HG02970 (cell line): Measurements from ENCODE around the gene LYZ.

ENCODE experiments used
- ATAC-seq: cut with Tn5 transposase; IDR thresholded peaks from one replicate; pipeline ENCODE4 v1.9.1; 2021; ENCODE audit warnings: mild to moderate bottlenecking, moderate library complexity, moderate number of reproducible peaks; ENCODE audit not compliant: unreplicated experiment, low FRiP score

LYZ gene

GRCh38 chr12:69338120-69338859 is 9.9 kb upstream of the LYZ start:
- no peak for ATAC-seq

DNA sequence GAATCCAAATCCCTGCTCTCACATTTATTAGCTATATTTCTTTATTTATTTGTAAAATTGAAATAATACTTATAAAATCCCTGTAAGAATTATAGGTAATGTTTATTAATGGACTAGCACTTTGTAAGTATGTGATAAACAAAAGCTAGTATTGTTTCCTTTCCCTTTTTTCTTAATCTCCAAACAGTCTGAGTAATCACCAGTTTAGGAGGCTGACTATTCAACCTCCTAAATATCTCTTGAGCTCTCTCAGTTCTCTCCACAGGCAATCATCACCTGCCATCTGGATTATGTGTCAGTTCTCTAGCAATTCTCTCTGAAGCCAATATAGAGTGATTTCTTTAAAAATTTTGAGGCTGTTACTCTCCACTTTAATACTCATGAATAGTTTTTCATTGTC is 9.2 kb upstream of the LYZ start:
- no peak for ATAC-seq

GRCh38 chr12:69339999-69340398 is 8.2 kb upstream of the LYZ start:
- ATAC-seq, result no peak

DNA sequence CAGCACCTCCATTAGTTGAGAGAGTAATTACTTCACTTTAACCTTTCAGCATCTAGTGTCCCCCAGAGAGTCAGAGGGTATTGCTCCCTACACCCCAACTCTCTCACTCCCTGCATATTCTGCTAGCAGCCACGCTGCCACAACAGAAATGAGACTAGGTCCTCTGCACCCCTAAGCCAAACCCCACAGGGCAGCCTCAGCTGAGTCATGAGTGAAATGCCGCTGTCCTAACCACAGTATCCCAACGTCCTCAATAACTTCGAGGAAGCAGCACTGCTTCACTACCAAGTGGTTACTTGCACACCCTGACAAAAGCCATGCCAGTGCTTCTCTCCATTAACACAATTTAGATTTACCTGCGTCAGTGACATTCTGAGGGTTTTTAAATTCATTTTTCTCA is 6.9 kb upstream of the LYZ start:
- no peak for ATAC-seq

DNA sequence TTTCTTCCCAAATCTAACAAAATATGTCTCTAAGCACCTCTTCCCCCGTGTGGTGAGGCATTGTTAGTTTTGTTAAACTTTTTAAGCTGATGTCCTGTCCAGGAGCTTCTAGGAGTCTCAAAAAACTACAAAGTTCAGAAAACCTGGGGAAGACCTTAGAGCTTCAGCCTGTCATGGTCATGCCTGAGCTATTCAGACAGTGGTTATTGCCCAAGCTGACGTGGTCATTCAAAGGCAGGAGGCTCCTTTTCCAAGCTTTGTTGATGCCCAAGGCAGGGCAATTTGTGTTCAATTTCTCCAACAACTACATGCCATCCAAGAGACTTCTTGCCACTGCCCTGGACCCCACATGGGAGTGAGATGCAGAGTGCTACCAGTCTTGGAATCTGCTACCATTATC is 5.8 kb upstream of the LYZ start:
- ATAC-seq, result no peak

- no peak for ATAC-seq
Observed at GRCh38 chr12:69343357-69343756, 4.8 kb upstream of the LYZ start.

- no peak for ATAC-seq
Observed at GRCh38 chr12:69343885-69344612, 4.1 kb upstream of the LYZ start.

GRCh38 chr12:69345077-69345476 is 3.1 kb upstream of the LYZ start:
- ATAC-seq, result no peak

GRCh38 chr12:69345742-69346141 is 2.4 kb upstream of the LYZ start:
- ATAC-seq, result no peak

DNA sequence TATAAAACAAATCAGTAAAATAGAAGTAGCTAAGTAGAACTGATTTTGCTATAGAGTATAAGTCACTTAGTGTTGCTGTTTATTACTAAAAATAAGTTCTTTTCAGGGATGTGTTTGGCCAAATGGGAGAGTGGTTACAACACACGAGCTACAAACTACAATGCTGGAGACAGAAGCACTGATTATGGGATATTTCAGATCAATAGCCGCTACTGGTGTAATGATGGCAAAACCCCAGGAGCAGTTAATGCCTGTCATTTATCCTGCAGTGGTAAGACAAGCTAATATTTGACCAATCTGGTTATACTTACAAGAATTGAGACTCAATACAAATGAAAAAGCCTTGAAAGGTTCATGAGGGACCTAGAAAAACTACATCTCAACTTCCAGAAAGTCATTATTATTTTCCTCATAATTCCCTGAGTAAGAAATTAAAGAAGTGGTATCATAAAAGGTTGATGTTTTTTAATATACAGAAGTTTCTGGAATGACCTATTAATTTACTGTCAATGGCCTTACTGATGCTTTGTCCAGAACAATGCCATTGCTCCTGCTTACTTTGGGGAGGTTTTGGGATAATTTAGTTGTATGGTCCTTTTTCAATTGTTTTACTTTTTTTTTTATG is 1.9 kb downstream of the LYZ start:
- ATAC-seq, result no peak

GRCh38 chr12:69350777-69351176 is 2.6 kb downstream of the LYZ start:
- no peak for ATAC-seq

GRCh38 chr12:69351462-69352236 is 3.5 kb downstream of the LYZ start:
- no peak for ATAC-seq

DNA sequence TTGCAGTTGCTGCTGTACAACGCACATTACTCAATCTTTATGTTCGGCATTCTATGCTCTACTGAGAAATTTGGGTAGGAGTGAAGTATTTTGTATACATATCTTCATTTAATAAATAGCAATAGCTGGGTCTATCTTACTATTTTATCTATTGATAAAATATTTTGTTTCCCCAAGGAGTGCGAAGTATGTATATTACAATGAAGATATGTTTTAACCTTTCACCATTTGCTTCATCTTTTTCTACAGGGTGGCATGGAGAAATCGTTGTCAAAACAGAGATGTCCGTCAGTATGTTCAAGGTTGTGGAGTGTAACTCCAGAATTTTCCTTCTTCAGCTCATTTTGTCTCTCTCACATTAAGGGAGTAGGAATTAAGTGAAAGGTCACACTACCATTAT is 4.7 kb downstream of the LYZ start:
- no peak for ATAC-seq

DNA sequence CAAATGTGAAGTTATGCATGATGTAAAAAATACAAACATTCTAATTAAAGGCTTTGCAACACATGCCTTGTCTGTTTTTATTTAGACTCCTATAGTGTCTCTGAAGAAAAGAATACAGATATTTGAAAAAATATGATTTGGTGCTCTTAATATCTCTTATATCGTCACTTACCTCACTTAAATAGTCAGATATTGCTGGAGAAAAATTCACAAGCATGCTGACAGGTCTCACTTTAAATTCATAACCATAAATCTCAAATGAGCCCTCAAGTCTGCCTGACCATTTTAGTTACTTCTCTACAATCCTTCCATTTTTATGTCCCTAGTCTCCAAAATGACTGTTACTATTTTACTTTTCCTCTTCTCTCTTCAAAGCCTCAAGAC is 6.0 kb downstream of the LYZ start:
- ATAC-seq, result no peak

GRCh38 chr12:69354556-69355187 is 6.5 kb downstream of the LYZ start:
- no peak for ATAC-seq

DNA sequence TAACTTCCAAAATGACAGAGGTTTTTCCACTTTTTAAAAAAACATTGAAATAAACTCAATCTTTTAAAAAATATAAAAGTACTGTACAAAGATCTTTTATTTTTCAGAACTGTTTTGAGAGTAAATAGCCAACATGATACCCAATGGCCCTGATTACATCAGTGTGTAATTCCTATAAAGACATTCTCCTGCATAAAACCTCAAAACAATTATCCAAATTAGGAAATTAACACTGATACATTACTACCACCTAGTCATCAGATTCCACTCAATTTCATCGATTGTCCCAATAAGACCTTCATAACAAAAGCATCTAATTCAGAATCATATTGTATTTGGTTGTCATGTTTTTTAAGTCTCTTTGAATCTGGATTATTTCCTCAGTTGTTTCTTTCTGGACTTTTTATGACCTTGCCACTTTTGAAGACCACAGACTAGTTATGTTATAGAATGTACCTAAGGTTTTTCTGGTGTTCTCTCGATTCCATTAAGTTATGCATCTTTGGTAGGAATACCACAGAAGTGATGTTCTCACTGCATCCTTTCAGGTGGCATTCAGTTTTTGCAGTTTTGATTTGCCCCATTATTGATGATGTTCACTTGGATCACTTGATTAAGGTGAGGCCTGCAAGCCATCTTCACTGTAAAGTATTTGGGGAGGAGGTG is 7.3 kb downstream of the LYZ start:
- ATAC-seq, result no peak

DNA sequence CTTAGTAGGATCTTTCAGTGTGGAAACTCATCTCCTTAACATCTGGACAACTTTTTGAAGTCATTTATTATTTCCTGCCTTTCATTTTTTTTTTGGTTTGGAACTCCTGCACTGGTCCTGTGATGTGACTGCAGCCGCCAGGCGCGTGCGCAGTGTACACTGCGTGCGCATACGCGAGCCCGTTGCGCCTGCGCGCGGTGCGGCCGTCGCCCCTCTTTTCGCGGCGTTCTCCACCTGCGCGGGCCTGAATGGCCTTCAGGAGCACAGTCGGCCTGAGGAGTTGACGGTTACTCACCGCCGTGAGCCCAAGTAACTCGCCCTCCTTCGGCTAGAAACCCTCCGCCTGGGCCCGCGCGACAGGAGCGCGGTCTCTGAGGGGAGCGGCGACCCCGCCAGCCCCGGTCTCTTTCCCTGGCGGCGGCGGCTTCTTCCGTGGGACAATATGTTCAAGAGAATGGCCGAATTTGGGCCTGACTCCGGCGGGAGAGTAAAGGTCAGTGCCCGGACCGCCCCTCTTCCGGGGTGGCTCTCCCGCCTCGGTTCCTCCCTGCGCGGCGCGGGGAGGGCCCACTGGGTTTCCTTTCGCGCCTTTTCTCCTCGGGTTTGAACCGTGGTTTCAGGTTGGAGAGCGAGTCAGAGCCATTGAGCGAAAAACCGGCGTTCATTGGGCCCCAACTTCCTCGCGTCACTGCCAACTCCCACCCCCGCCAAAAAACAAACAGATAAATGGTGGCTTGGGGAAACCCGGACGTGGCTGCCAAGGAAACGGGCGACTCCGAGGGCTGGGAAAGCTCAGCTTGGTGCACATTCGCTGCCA is 11.6 kb downstream of the LYZ start, which contains the start of gene YEATS4:
YEATS4 (plus strand) TSS at position 213 of the 817 bp plus-strand sequence; CDS start at position 443, 230 bp downstream.
- ATAC-seq, result peak; percentile 84

DNA sequence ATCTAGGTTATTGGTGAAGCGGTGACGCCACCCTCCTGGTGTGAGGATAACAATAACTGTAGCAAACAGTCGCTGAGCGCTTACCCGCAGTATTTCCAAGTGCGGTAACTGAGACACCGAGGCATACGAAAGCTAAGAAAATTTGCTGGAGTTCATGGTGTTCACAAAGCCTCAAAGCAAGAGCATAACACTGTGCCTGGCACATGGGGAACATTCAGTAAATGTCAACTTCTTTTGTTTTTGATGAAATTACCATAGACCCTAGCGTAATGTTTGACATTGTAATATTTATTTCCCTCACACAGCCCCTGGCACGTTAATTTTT is 12.1 kb downstream of the LYZ start:
- no peak for ATAC-seq

DNA sequence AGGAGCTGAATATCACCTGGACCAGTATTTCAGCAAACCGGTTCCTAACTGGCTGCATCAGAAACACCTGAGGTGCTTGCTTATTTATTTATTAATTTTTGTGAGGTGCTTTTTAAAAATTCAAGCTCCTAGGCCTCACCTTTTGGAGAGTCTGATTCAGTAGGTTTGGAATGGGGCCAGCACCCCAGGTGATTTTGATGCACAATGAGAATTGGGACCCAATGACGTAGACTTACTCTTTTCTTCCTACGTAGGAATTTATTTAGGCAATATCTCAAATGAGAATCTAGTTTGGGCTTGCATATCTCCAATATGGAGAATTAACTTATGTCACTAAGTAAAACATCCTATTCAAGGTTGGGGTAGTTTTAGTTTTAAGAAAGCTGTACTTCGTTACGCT is 18.6 kb downstream of the LYZ start:
- no peak for ATAC-seq
